Astrocyte (in vitro differentiated cells and primary cell): Measurements from ENCODE around the gene NDUFA1. TPM values are rescaled to one million over a fixed set of nuclear protein-coding genes. Genes with fewer than 3 reads are reported as not detected.
"Not testable (repeated sequence)": the region's sequence is repeated elsewhere in the genome, so short reads cannot be mapped to it uniquely, and the experiment has no call there.

ENCODE experiments used
- DNase-seq: peaks from one replicate; pipeline ENCODE4 v3.0.0-alpha.2; 2010; ENCODE audit warnings: low read depth
- FAIRE-seq: peaks from 2 replicates; lab custom pipeline; 2011; peaks lifted over from hg19 to GRCh38; lab: Jason Lieb, UNC
- H2AFZ ChIP-seq: 2 replicates; pipeline ENCODE4 v1.6.0; 2012; ENCODE audit warnings: low read depth, low read length, inconsistent platforms
- H3K27ac ChIP-seq: 2 replicates; pipeline ENCODE4 v1.5.1; 2011; ENCODE audit warnings: low read depth, low read length, inconsistent platforms
- H3K27me3 ChIP-seq: 2 replicates; pipeline ENCODE4 v1.6.0; 2011; ENCODE audit warnings: low read length, inconsistent platforms; ENCODE audit not compliant: insufficient read depth
- H3K36me3 ChIP-seq: 2 replicates; pipeline ENCODE4 v1.5.1; 2011; ENCODE audit warnings: low read length, inconsistent platforms; ENCODE audit not compliant: insufficient read depth
- H3K4me1 ChIP-seq: 2 replicates; pipeline ENCODE4 v1.5.1; 2011; ENCODE audit warnings: low read length, inconsistent platforms; ENCODE audit not compliant: insufficient read depth
- H3K4me2 ChIP-seq: 2 replicates; pipeline ENCODE4 v1.6.0; 2012; ENCODE audit warnings: low read length, inconsistent platforms
- H3K4me3 ChIP-seq: 2 replicates; pipeline ENCODE4 v1.5.1; 2011; ENCODE audit warnings: low read depth, mild to moderate bottlenecking, low read length, inconsistent platforms; ENCODE audit not compliant: insufficient read depth
- H3K79me2 ChIP-seq: 2 replicates; pipeline ENCODE4 v1.6.0; 2012; ENCODE audit warnings: mild to moderate bottlenecking, low read length, inconsistent platforms; ENCODE audit not compliant: insufficient read depth
- H3K9ac ChIP-seq: 2 replicates; pipeline ENCODE4 v1.6.0; 2012; ENCODE audit warnings: mild to moderate bottlenecking, low read length, inconsistent platforms
- H3K9me3 ChIP-seq: 2 replicates; pipeline ENCODE4 v1.5.1; 2012; ENCODE audit warnings: low read depth, mild to moderate bottlenecking, low read length, inconsistent platforms; ENCODE audit not compliant: insufficient read depth
- H4K20me1 ChIP-seq: 2 replicates; pipeline ENCODE4 v1.6.0; 2012; ENCODE audit warnings: low read length, inconsistent platforms; ENCODE audit not compliant: insufficient read depth
- H3K27ac Mint-ChIP-seq: one replicate; pipeline ENCODE4 v1.8.0; 2021; ENCODE audit warnings: mild to moderate bottlenecking, mixed read lengths; ENCODE audit not compliant: unreplicated experiment
- H3K27me3 Mint-ChIP-seq: one replicate; pipeline ENCODE4 v1.8.0; 2021; ENCODE audit warnings: low read depth, mixed read lengths; ENCODE audit not compliant: unreplicated experiment
- H3K36me3 Mint-ChIP-seq: one replicate; pipeline ENCODE4 v1.8.0; 2021; ENCODE audit warnings: low read depth, mixed read lengths; ENCODE audit not compliant: unreplicated experiment
- H3K4me1 Mint-ChIP-seq: one replicate; pipeline ENCODE4 v1.8.0; 2021; ENCODE audit warnings: low read depth, mixed read lengths; ENCODE audit not compliant: unreplicated experiment
- H3K4me3 Mint-ChIP-seq: one replicate; pipeline ENCODE4 v1.8.0; 2021; ENCODE audit warnings: mild to moderate bottlenecking, moderate library complexity, mixed read lengths; ENCODE audit not compliant: unreplicated experiment
- H3K9me3 Mint-ChIP-seq: one replicate; pipeline ENCODE4 v1.8.0; 2021; ENCODE audit warnings: mild to moderate bottlenecking, mixed read lengths; ENCODE audit not compliant: unreplicated experiment
- CTCF ChIP-seq: IDR thresholded peaks from 2 replicates; pipeline ENCODE4 v1.5.1; 2011; ENCODE audit warnings: low read depth, mild to moderate bottlenecking, inconsistent platforms, low read length, moderate library complexity; ENCODE audit not compliant: insufficient read depth
- EZH2 ChIP-seq: IDR thresholded peaks from 2 replicates; pipeline ENCODE4 v1.6.1; 2012; ENCODE audit warnings: mild to moderate bottlenecking, low read length, inconsistent platforms; ENCODE audit not compliant: insufficient read depth
- total RNA-seq: library from RNA; stranded (reverse); gene quantifications from 2 replicates; pipeline ENCODE4 v1.2.1, GENCODE V29; 2021

NDUFA1 gene
- total RNA-seq, 1 donor from 2014 or later = 109 TPM

GRCh38 chrX:119916310-119916709 is 44.7 kb downstream of the NDUFA1 start:
- no peak for FAIRE-seq

GRCh38 chrX:119917877-119918276 is 46.2 kb downstream of the NDUFA1 start:
- Histone ChIP-seq H2AFZ (no peak overlapping the region), H3K79me2 (no peaks in the 10 kb centered on the region), H3K27me3 (no peaks in the 10 kb centered on the region), H3K4me3 (no peak overlapping the region), H3K9me3 (no peaks in the 10 kb centered on the region), H3K4me1 (no peaks in the 10 kb centered on the region), H3K9ac (no peak overlapping the region), H4K20me1 (no peaks in the 10 kb centered on the region), H3K36me3 (no peaks in the 10 kb centered on the region), H3K4me2 (no peak overlapping the region), H3K27ac (no peak overlapping the region)
- Mint-ChIP-seq H3K27me3 (peaks cover 2% of the 10 kb centered on the region), H3K4me3 (no peak overlapping the region), H3K27ac (no peak overlapping the region), H3K4me1 (no peaks in the 10 kb centered on the region), H3K9me3 (no peaks in the 10 kb centered on the region), H3K36me3 (no peaks in the 10 kb centered on the region)
- FAIRE-seq (no peak), DNase-seq (no peak)
- TF ChIP-seq CTCF (no peak), EZH2 (no peak)

More at GRCh38 chrX:119916310-119916709, 44.7 kb downstream of the NDUFA1 start:
- Mint-ChIP-seq H3K27ac (no peak overlapping the region), H3K27me3 (peaks cover 2% of the 10 kb centered on the region), H3K4me3 (no peak overlapping the region), H3K36me3 (no peaks in the 10 kb centered on the region), H3K4me1 (no peaks in the 10 kb centered on the region), H3K9me3 (no peaks in the 10 kb centered on the region)
- H3K9me3 ChIP-seq = no peaks in the 10 kb centered on the region
- no peak overlapping the region for H3K4me2 ChIP-seq
- no peak for DNase-seq
- no peaks in the 10 kb centered on the region for H3K4me1 ChIP-seq
- no peaks in the 10 kb centered on the region for H3K79me2 ChIP-seq
- no peak overlapping the region for H2AFZ ChIP-seq
- H4K20me1 ChIP-seq = no peaks in the 10 kb centered on the region
- H3K4me3 ChIP-seq = no peak overlapping the region
- TF ChIP-seq EZH2 (no peak), CTCF (no peak)
- no peaks in the 10 kb centered on the region for H3K36me3 ChIP-seq
- no peak overlapping the region for H3K9ac ChIP-seq
- no peaks in the 10 kb centered on the region for H3K27me3 ChIP-seq
- no peak overlapping the region for H3K27ac ChIP-seq

- no peak for TF ChIP-seq CTCF
- no peak for TF ChIP-seq EZH2
- no peaks in the 10 kb centered on the region for H3K4me1 ChIP-seq
- DNase-seq = no peak
- no peak overlapping the region for H3K9ac ChIP-seq
- H2AFZ ChIP-seq = no peak overlapping the region
- Mint-ChIP-seq H3K9me3 (no peaks in the 10 kb centered on the region), H3K27ac (no peak overlapping the region), H3K27me3 (peaks cover under 1% of the 10 kb centered on the region), H3K4me3 (no peak overlapping the region), H3K36me3 (no peaks in the 10 kb centered on the region), H3K4me1 (no peaks in the 10 kb centered on the region)
- no peak overlapping the region for H3K4me3 ChIP-seq
- no peaks in the 10 kb centered on the region for H3K27me3 ChIP-seq
- no peak overlapping the region for H3K27ac ChIP-seq
- no peaks in the 10 kb centered on the region for H4K20me1 ChIP-seq
- H3K9me3 ChIP-seq = no peaks in the 10 kb centered on the region
- no peaks in the 10 kb centered on the region for H3K36me3 ChIP-seq
- peak; percentile 13 for FAIRE-seq
- H3K4me2 ChIP-seq = no peak overlapping the region
- H3K79me2 ChIP-seq = no peaks in the 10 kb centered on the region
Observed at GRCh38 chrX:119919835-119920585, 48.4 kb downstream of the NDUFA1 start.

GRCh38 chrX:119922391-119922790 is 50.8 kb downstream of the NDUFA1 start:
- H3K9me3 Mint-ChIP-seq, H3K27me3 ChIP-seq: not testable (repeated sequence)

More at GRCh38 chrX:119922391-119922790, 50.8 kb downstream of the NDUFA1 start:
- H3K9me3 ChIP-seq, H3K9ac ChIP-seq, H3K4me3 Mint-ChIP-seq, H3K36me3 ChIP-seq, H3K36me3 Mint-ChIP-seq, H2AFZ ChIP-seq, H4K20me1 ChIP-seq, H3K4me1 ChIP-seq, FAIRE-seq, H3K4me2 ChIP-seq, H3K27ac ChIP-seq, DNase-seq, H3K27ac Mint-ChIP-seq, H3K27me3 Mint-ChIP-seq, H3K4me3 ChIP-seq, H3K79me2 ChIP-seq, H3K4me1 Mint-ChIP-seq: not testable (repeated sequence)
